H1 (cell line): ENCODE data around the gene DNAJC17. TPM values are rescaled to one million over a fixed set of nuclear protein-coding genes. Genes with fewer than 3 reads are reported as not detected.

ENCODE experiments used
- CTCF ChIA-PET: fragments of 300-600 bp; sonication (Branson Sonifier 250); formaldehyde crosslinking; loops from one replicate; lab custom pipeline; 2021; ENCODE audit not compliant: partially characterized antibody; lab: Charles Lee
- POLR2A ChIA-PET: fragments of 300-600 bp; sonication (Branson Sonifier 250); formaldehyde crosslinking; loops from one replicate; lab custom pipeline; 2021; ENCODE audit warnings: inconsistent platforms; ENCODE audit not compliant: partially characterized antibody; lab: Charles Lee
- DNase-seq, 2 experiments: peaks; one replicate each; pipeline versions ENCODE4 v3.0.0 to v3.0.0-alpha.2; 2010 to 2022; ENCODE audit warnings: low spot score in 2 of 2, low read depth in 1 of 2, mixed read lengths in 1 of 2
- FAIRE-seq: peaks from 2 replicates; lab custom pipeline; 2011; peaks lifted over from hg19 to GRCh38; lab: Jason Lieb, UNC
- H2AFZ ChIP-seq: 2 replicates; pipeline ENCODE4 v1.8.1; 2012; ENCODE audit warnings: low read length, inconsistent platforms
- H2AK5ac ChIP-seq: 2 replicates; pipeline ENCODE4 v1.6.1; 2013; ENCODE audit warnings: low read depth, low read length
- H2BK120ac ChIP-seq: replicated peaks from 2 replicates; pipeline ENCODE3; 2013; ENCODE audit warnings: low read depth, low read length, inconsistent platforms
- H2BK12ac ChIP-seq: 2 replicates; pipeline ENCODE4 v1.6.1; 2013; ENCODE audit warnings: low read depth, low read length
- H2BK15ac ChIP-seq: 2 replicates; pipeline ENCODE4 v1.6.1; 2013; ENCODE audit warnings: low read length
- H2BK20ac ChIP-seq: 2 replicates; pipeline ENCODE4 v1.6.1; 2013; ENCODE audit warnings: low read length
- H2BK5ac ChIP-seq: 2 replicates; pipeline ENCODE4 v1.6.1; 2013; ENCODE audit warnings: low read depth, low read length
- H3K14ac ChIP-seq: 2 replicates; pipeline ENCODE4 v1.6.1; 2013; ENCODE audit warnings: inconsistent platforms; ENCODE audit not compliant: insufficient read length
- H3K18ac ChIP-seq: 2 replicates; pipeline ENCODE4 v1.6.1; 2013; ENCODE audit warnings: low read length; ENCODE audit errors: extremely low read depth
- H3K23ac ChIP-seq: 2 replicates; pipeline ENCODE4 v1.6.1; 2013; ENCODE audit warnings: inconsistent platforms; ENCODE audit not compliant: insufficient read length
- H3K23me2 ChIP-seq: 2 replicates; pipeline ENCODE4 v1.6.1; 2013; ENCODE audit warnings: low read depth, low read length
- H3K27ac ChIP-seq: 2 replicates; pipeline ENCODE4 v1.6.1; 2011; ENCODE audit warnings: low read depth, low read length, inconsistent platforms
- H3K27me3 ChIP-seq, 4 experiments: replicated peaks in 1 of 4; 1 replicate in 1 of 4; 2 replicates in 3 of 4; pipeline versions ENCODE4 v1.6.1 to v1.8.1; 2011 to 2013; ENCODE audit warnings: low read length in 3 of 4, mild to moderate bottlenecking in 3 of 4, inconsistent platforms in 2 of 4, mixed read lengths in 2 of 4, moderate library complexity in 1 of 4; ENCODE audit not compliant: control insufficient read depth in 3 of 4, insufficient read depth in 3 of 4; ENCODE audit errors: extremely low read depth in 1 of 4
- H3K36me3 ChIP-seq, 4 experiments: 2 replicates each; pipeline versions ENCODE4 v1.6.1 to v1.8.1; 2011 to 2013; ENCODE audit warnings: mild to moderate bottlenecking in 4 of 4, low read length in 3 of 4, moderate library complexity in 2 of 4, control low read depth in 1 of 4, inconsistent platforms in 1 of 4; ENCODE audit not compliant: insufficient read depth in 4 of 4, control insufficient read depth in 2 of 4
- H3K4ac ChIP-seq: replicated peaks from 2 replicates; pipeline ENCODE3; 2013; ENCODE audit warnings: low read length, low read depth, mixed read lengths, inconsistent platforms; ENCODE audit not compliant: insufficient read length
- H3K4me1 ChIP-seq, 4 experiments: replicated peaks in 1 of 4; 1 replicate in 1 of 4; 2 replicates in 3 of 4; pipeline versions ENCODE4 v1.6.1 to v1.8.1; 2011 to 2013; ENCODE audit warnings: low read length in 3 of 4, inconsistent platforms in 2 of 4, mixed read lengths in 1 of 4; ENCODE audit not compliant: insufficient read depth in 4 of 4, control insufficient read depth in 3 of 4
- H3K4me2 ChIP-seq, 2 experiments: 2 replicates each; pipeline versions ENCODE4 v1.6.1 to v1.8.1; 2011 to 2013; ENCODE audit warnings: low read depth in 2 of 2, low read length in 2 of 2, control low read depth in 1 of 2, inconsistent platforms in 1 of 2, mild to moderate bottlenecking in 1 of 2; ENCODE audit not compliant: insufficient read depth in 1 of 2
- H3K4me3 ChIP-seq, 4 experiments: fragments of 200-600, 300-600 bp in 1 of 4; sonication (generic), shearing (Covaris generic), sonication (Bioruptor Twin) in 1 of 4; 2 replicates each; pipeline versions ENCODE4 v1.5.1 to v1.8.1; 2011 to 2016; ENCODE audit warnings: low read length in 4 of 4, low read depth in 3 of 4, control low read depth in 2 of 4, inconsistent platforms in 2 of 4, mild to moderate bottlenecking in 2 of 4, mixed read lengths in 1 of 4, moderate library complexity in 1 of 4; ENCODE audit not compliant: insufficient read depth in 2 of 4; ENCODE audit errors: extremely low read depth in 1 of 4
- H3K56ac ChIP-seq: replicated peaks from 2 replicates; pipeline ENCODE3; 2013; ENCODE audit warnings: low read depth, mild to moderate bottlenecking, mixed read lengths, low read length, inconsistent platforms; ENCODE audit not compliant: insufficient read length
- H3K79me1 ChIP-seq: 2 replicates; pipeline ENCODE4 v1.6.1; 2013; ENCODE audit warnings: low read depth, low read length, control low read depth
- H3K79me2 ChIP-seq, 2 experiments: 2 replicates each; pipeline versions ENCODE4 v1.6.1 to v1.8.1; 2012 to 2013; ENCODE audit warnings: low read length in 2 of 2, mild to moderate bottlenecking in 2 of 2, inconsistent platforms in 1 of 2; ENCODE audit not compliant: insufficient read depth in 2 of 2, control insufficient read depth in 1 of 2
- H3K9ac ChIP-seq, 4 experiments: replicated peaks in 1 of 4; 1 replicate in 1 of 4; 2 replicates in 3 of 4; pipeline versions ENCODE4 v1.6.1 to v1.8.1; 2011 to 2013; ENCODE audit warnings: low read depth in 3 of 4, low read length in 3 of 4, control low read depth in 2 of 4, mild to moderate bottlenecking in 2 of 4, moderate library complexity in 2 of 4, inconsistent platforms in 1 of 4; ENCODE audit errors: extremely low read depth in 1 of 4
- H3K9me3 ChIP-seq, 2 experiments: 2 replicates each; pipeline versions ENCODE4 v1.6.1 to v1.8.1; 2012 to 2013; ENCODE audit warnings: mild to moderate bottlenecking in 2 of 2, moderate library complexity in 2 of 2, control low read depth in 1 of 2, inconsistent platforms in 1 of 2, low read depth in 1 of 2, low read length in 1 of 2, mixed read lengths in 1 of 2; ENCODE audit not compliant: insufficient read depth in 2 of 2
- H4K20me1 ChIP-seq, 2 experiments: replicated peaks in 1 of 2; 2 replicates each; pipeline versions ENCODE3 to v1.8.1; 2011 to 2013; ENCODE audit warnings: inconsistent platforms in 2 of 2, low read length in 2 of 2, mild to moderate bottlenecking in 1 of 2; ENCODE audit not compliant: insufficient read depth in 2 of 2, control insufficient read depth in 1 of 2
- H4K5ac ChIP-seq: 2 replicates; pipeline ENCODE4 v1.6.1; 2013; ENCODE audit warnings: low read length, low read depth, mixed read lengths, inconsistent platforms; ENCODE audit not compliant: insufficient read length
- H4K8ac ChIP-seq: 2 replicates; pipeline ENCODE4 v1.8.0; 2013; ENCODE audit warnings: mild to moderate bottlenecking, moderate library complexity, low read length, inconsistent platforms; ENCODE audit not compliant: insufficient read depth; ENCODE audit errors: extremely low read depth
- H4K91ac ChIP-seq: replicated peaks from 2 replicates; pipeline ENCODE3; 2013; ENCODE audit warnings: low read length, mixed read lengths, inconsistent platforms; ENCODE audit not compliant: insufficient read length
- EP300 ChIP-seq, 2 experiments: IDR thresholded peaks; 1 replicate in 1 of 2; 2 replicates in 1 of 2; pipeline ENCODE4 v1.6.1; 2011 to 2012; ENCODE audit warnings: low read depth in 2 of 2, low read length in 2 of 2, mild to moderate bottlenecking in 2 of 2, borderline replicate concordance in 1 of 2, inconsistent platforms in 1 of 2, moderate library complexity in 1 of 2
- GTF2F1 ChIP-seq: IDR thresholded peaks from 2 replicates; pipeline ENCODE4 v1.6.1; 2012; ENCODE audit warnings: low read depth, low read length, improper control_type of control experiment, borderline replicate concordance
- PHF8 ChIP-seq: fragments of 200-600 bp; sonication (generic); conservative IDR thresholded peaks from 2 replicates; pipeline ENCODE4 v1.7.1; 2012; ENCODE audit warnings: low read depth, mild to moderate bottlenecking, inconsistent platforms, low read length, moderate library complexity
- SIRT6 ChIP-seq: IDR thresholded peaks from one replicate; pipeline ENCODE4 v1.7.1; 2012; ENCODE audit warnings: low read length, inconsistent platforms
- SRF ChIP-seq: IDR thresholded peaks from 2 replicates; pipeline ENCODE4 v1.6.1; 2011; ENCODE audit warnings: mild to moderate bottlenecking, low read depth, low read length, moderate library complexity
- YY1 ChIP-seq: IDR thresholded peaks from 2 replicates; pipeline ENCODE4 v1.6.1; 2011; ENCODE audit warnings: low read depth, mild to moderate bottlenecking, low read length
- ZNF274 ChIP-seq: IDR thresholded peaks from 2 replicates; pipeline ENCODE4 v1.7.0; 2012; ENCODE audit warnings: low read length, borderline replicate concordance; ENCODE audit errors: extremely low read depth
- WGBS, 2 experiments: shearing (Covaris generic) in 1 of 2; methylation state at CpG; one replicate each; pipeline versions ENCODE4 v1.1.6 to v1.1.7; 2013 to 2015; ENCODE audit warnings: low lambda C conversion rate in 2 of 2, mixed read lengths in 2 of 2, inconsistent platforms in 1 of 2, low coverage in 1 of 2, missing lambda C conversion rate in 1 of 2; ENCODE audit not compliant: insufficient replicate concordance in 2 of 2, insufficient coverage in 1 of 2, insufficient read length in 1 of 2; ENCODE audit errors: extremely low coverage in 1 of 2, missing lambda C conversion rate in 1 of 2; 5-methylcytosine and 5-hydroxymethylcytosine counted together
- polyA plus RNA-seq, 7 experiments: library from polyadenylated mRNA; depleted of rRNA in 3 of 7; stranded (reverse) in 5 of 7; unstranded in 2 of 7; fragments of >200 nt in 5 of 7; fragments of 200-250 nt in 2 of 7; gene quantifications; 1 replicate in 5 of 7; 2 replicates in 1 of 7; 4 replicates in 1 of 7; pipeline versions ENCODE4 v1.2.1 to v1.2.3, GENCODE V29; 2011 to 2013; ENCODE audit warnings: missing spikeins in 2 of 7, mixed read lengths in 2 of 7
- total RNA-seq: library from RNA; stranded (reverse); fragmentation: NEBNext Ultra II Directional; extraction: Animal tissue kit (Norgen Biotek cat#: 25700); gene quantifications from 2 replicates; pipeline ENCODE4 v1.2.1, GENCODE V29; 2021
- TF ChIP-seq, protein P1 (sequence below), 3 experiments: IDR thresholded peaks; 1 replicate in 2 of 3; 2 replicates in 1 of 3; pipeline versions ENCODE4 v1.5.1 to v1.6.1; 2011; ENCODE audit warnings: low read length in 3 of 3, mild to moderate bottlenecking in 3 of 3, inconsistent platforms in 2 of 3, low read depth in 1 of 3, moderate library complexity in 1 of 3; ENCODE audit not compliant: insufficient read depth in 1 of 3; ENCODE audit errors: control extremely low read depth in 1 of 3
- TF ChIP-seq, protein P2 (sequence below): IDR thresholded peaks from 2 replicates; pipeline ENCODE4 v1.6.1; 2012; ENCODE audit warnings: inconsistent platforms

Gene DNAJC17
- total and polyA plus RNA-seq, 2 of the 8 experiments (the other 6 are each of a cell fraction or from before 2014, with no cell fraction given), result 39.5 to 45.4 TPM

DNA sequence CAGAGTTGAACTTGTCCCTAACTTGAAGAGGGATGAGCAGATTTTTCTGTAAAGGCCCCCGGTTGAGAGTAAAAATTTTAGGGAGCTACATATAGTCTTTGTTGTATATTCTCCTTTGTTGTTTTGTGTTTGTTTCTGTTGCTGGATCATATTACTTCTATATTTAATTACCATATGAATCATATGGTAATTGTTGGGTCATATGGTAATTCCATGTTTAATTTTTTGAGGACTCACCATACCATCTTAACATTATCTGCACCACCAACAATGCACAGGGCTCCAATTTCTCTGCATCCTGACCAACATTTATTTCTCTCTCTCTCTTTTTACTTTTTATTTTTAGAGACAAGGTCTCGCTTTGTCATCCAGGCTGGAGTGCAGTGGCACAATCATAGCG is 7.8 kb downstream of the DNAJC17 start:
- no peak overlapping the region for H3K14ac ChIP-seq

More for the DNA sequence above, 7.8 kb downstream of the DNAJC17 start:
- no peak overlapping the region for H3K18ac ChIP-seq
- TF ChIP-seq, protein P1, sequence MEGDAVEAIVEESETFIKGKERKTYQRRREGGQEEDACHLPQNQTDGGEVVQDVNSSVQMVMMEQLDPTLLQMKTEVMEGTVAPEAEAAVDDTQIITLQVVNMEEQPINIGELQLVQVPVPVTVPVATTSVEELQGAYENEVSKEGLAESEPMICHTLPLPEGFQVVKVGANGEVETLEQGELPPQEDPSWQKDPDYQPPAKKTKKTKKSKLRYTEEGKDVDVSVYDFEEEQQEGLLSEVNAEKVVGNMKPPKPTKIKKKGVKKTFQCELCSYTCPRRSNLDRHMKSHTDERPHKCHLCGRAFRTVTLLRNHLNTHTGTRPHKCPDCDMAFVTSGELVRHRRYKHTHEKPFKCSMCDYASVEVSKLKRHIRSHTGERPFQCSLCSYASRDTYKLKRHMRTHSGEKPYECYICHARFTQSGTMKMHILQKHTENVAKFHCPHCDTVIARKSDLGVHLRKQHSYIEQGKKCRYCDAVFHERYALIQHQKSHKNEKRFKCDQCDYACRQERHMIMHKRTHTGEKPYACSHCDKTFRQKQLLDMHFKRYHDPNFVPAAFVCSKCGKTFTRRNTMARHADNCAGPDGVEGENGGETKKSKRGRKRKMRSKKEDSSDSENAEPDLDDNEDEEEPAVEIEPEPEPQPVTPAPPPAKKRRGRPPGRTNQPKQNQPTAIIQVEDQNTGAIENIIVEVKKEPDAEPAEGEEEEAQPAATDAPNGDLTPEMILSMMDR (IDR thresholded peaks at IDR 0.05; ENCODE audit: control extremely low read depth in 1 of 3, insufficient read depth in 1 of 3, low read depth in 1 of 3, low read length in 3 of 3), result no peak
- TF ChIP-seq ZNF274 (no peak), SIRT6 (no peak), SRF (no peak), PHF8 (no peak), EP300 (IDR thresholded peaks at IDR 0.05; ENCODE audit: borderline replicate concordance in 1 of 2, low read depth in 2 of 2, low read length in 2 of 2) (no peak), YY1 (no peak), GTF2F1 (no peak)
- TF ChIP-seq, protein P2, sequence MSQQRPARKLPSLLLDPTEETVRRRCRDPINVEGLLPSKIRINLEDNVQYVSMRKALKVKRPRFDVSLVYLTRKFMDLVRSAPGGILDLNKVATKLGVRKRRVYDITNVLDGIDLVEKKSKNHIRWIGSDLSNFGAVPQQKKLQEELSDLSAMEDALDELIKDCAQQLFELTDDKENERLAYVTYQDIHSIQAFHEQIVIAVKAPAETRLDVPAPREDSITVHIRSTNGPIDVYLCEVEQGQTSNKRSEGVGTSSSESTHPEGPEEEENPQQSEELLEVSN, result no peak
- TF ChIP-seq, all 59 proteins: peak for 0
- Histone ChIP-seq H2BK5ac (no peak overlapping the region), H3K36me3 (no peaks in the 10 kb centered on the region), H4K5ac (no peak overlapping the region), H3K23me2 (peaks cover 1% of the 10 kb centered on the region; the same call in 1 of the 2 replicates), H3K4me1 (peaks cover 2 to 11% (median 9%) of the 10 kb centered on the region in 4 experiments; a peak in 5 of 7 replicates), H4K20me1 (no peaks in the 10 kb centered on the region), H3K79me2 (peaks cover 0 to 6% of the 10 kb centered on the region in 2 experiments; a peak in 2 of 4 replicates), H2BK20ac (no peak overlapping the region), H3K9me3 (no peaks in the 10 kb centered on the region), H2AK5ac (no peak overlapping the region), H2AFZ (no peak overlapping the region), H3K4ac (peak overlapping the region; percentile 74), H2BK15ac (no peak overlapping the region), H3K56ac (peak overlapping the region; percentile 39), H3K4me2 (peak overlapping the region in 1 of 2 experiments; percentile 7; a peak in 1 of 4 replicates), H3K23ac (no peak overlapping the region), H2BK120ac (no peak overlapping the region), H3K27me3 (no peaks in the 10 kb centered on the region), H4K91ac (no peak overlapping the region), H3K27ac (no peak overlapping the region), H4K8ac (no peak overlapping the region), H3K79me1 (no peaks in the 10 kb centered on the region; the same call in 1 of the 2 replicates), H3K4me3 (no peak overlapping the region), H2BK12ac (no peak overlapping the region), H3K9ac (no peak overlapping the region)
- FAIRE-seq (no peak), DNase-seq (no peak)
- WGBS, 2 experiments, result 88% methylated on average over 3 of the region's 3 CpGs; no CpG with 5 or more reads in 1 of the 2 experiments
- ChIA-PET CTCF (interaction anchor here (0.7 to 1.6 kb wide), 3 partner anchors 11 to 93 kb away, joined by 3 to 4 read pairs (median 4); no protein-coding TSS in a partner anchor), POLR2A (no interaction called here)
